HepG2 (cell line): ENCODE data around the gene MPV17L2. TPM values are rescaled to one million over a fixed set of nuclear protein-coding genes. Genes with fewer than 3 reads are reported as not detected.

ENCODE experiments used
- AHR ChIP-seq: IDR thresholded peaks from 2 replicates; pipeline ENCODE4 v1.6.1; 2018; ENCODE audit warnings: missing genetic modification reagents, missing compliant biosample characterization
- CHD2 ChIP-seq: IDR thresholded peaks from 2 replicates; pipeline ENCODE4 v1.6.1; 2011; ENCODE audit warnings: low read depth, low read length, improper control_type of control experiment
- CREB3 ChIP-seq: sonication (generic); formaldehyde crosslinking; IDR thresholded peaks from 2 replicates; pipeline ENCODE4 v1.5.0; 2020; ENCODE audit warnings: missing genetic modification reagents
- HNF4A ChIP-seq: sonication (generic); formaldehyde crosslinking; IDR thresholded peaks from 2 replicates; pipeline ENCODE4 v1.4.0; 2020; ENCODE audit warnings: missing genetic modification reagents
- HOXA5 ChIP-seq: sonication (generic); formaldehyde crosslinking; IDR thresholded peaks from 2 replicates; pipeline ENCODE4 v1.4.0; 2020; ENCODE audit warnings: missing genetic modification reagents
- HOXA9 ChIP-seq: sonication (generic); formaldehyde crosslinking; IDR thresholded peaks from 2 replicates; pipeline ENCODE4 v1.8.1; 2022; ENCODE audit warnings: missing genetic modification reagents, mild to moderate bottlenecking, moderate library complexity, borderline replicate concordance
- MATR3 ChIP-seq: sonication (generic); formaldehyde crosslinking; IDR thresholded peaks from 2 replicates; pipeline ENCODE4 v1.4.0; 2020; ENCODE audit warnings: missing genetic modification reagents
- MED13 ChIP-seq: sonication (generic); formaldehyde crosslinking; IDR thresholded peaks from 2 replicates; pipeline ENCODE4 v1.5.0; 2020; ENCODE audit warnings: missing genetic modification reagents
- MIXL1 ChIP-seq: IDR thresholded peaks from 2 replicates; pipeline ENCODE4 v1.6.1; 2016
- MTF1 ChIP-seq: sonication (generic); formaldehyde crosslinking; IDR thresholded peaks from 2 replicates; pipeline ENCODE4 v1.5.0; 2020; ENCODE audit warnings: missing genetic modification reagents
- MXD1 ChIP-seq: sonication (generic); formaldehyde crosslinking; IDR thresholded peaks from 2 replicates; pipeline ENCODE4 v1.4.0; 2020; ENCODE audit warnings: mild to moderate bottlenecking, missing genetic modification reagents
- MXD3 ChIP-seq: IDR thresholded peaks from 2 replicates; pipeline ENCODE4 v1.6.1; 2016; ENCODE audit warnings: mild to moderate bottlenecking, missing biosample characterization, missing genetic modification reagents
- SMARCE1 ChIP-seq: fragments of 450-650 bp; IDR thresholded peaks from 2 replicates; pipeline ENCODE4 v1.6.1; 2017; ENCODE audit warnings: borderline replicate concordance
- SP5 ChIP-seq: IDR thresholded peaks from 2 replicates; pipeline ENCODE4 v1.6.1; 2016; ENCODE audit warnings: low read depth, borderline replicate concordance
- TP53 ChIP-seq: sonication (generic); formaldehyde crosslinking; conservative IDR thresholded peaks from 2 replicates; pipeline ENCODE4 v1.4.0; 2020; ENCODE audit warnings: missing genetic modification reagents
- YEATS2 ChIP-seq: sonication (generic); formaldehyde crosslinking; IDR thresholded peaks from 2 replicates; pipeline ENCODE4 v1.4.0; 2020; ENCODE audit warnings: missing genetic modification reagents, borderline replicate concordance
- ZBTB7B ChIP-seq: sonication (generic); formaldehyde crosslinking; IDR thresholded peaks from 2 replicates; pipeline ENCODE4 v1.4.0; 2020; ENCODE audit warnings: missing genetic modification reagents
- ZC3H13 ChIP-seq: sonication (generic); formaldehyde crosslinking; IDR thresholded peaks from 2 replicates; pipeline ENCODE4 v1.8.1; 2023; ENCODE audit warnings: mild to moderate bottlenecking, missing genetic modification reagents, moderate library complexity
- ZNF17 ChIP-seq: sonication (generic); formaldehyde crosslinking; IDR thresholded peaks from 2 replicates; pipeline ENCODE4 v1.5.0; 2020; ENCODE audit warnings: mild to moderate bottlenecking, missing genetic modification reagents
- ZNF317 ChIP-seq: sonication (generic); formaldehyde crosslinking; IDR thresholded peaks from 2 replicates; pipeline ENCODE4 v1.5.0; 2020; ENCODE audit warnings: mild to moderate bottlenecking, missing genetic modification reagents
- ZNF446 ChIP-seq: sonication (generic); formaldehyde crosslinking; IDR thresholded peaks from 2 replicates; pipeline ENCODE4 v1.5.0; 2020; ENCODE audit warnings: mild to moderate bottlenecking, missing genetic modification reagents
- ZNF589 ChIP-seq: sonication (generic); formaldehyde crosslinking; conservative IDR thresholded peaks from 2 replicates; pipeline ENCODE4 v1.8.0; 2022; ENCODE audit warnings: mild to moderate bottlenecking, moderate library complexity, missing genetic modification reagents
- ZNF644 ChIP-seq: IDR thresholded peaks from 2 replicates; pipeline ENCODE4 v1.6.1; 2016; ENCODE audit warnings: low read depth
- ZNF660 ChIP-seq: sonication (generic); formaldehyde crosslinking; IDR thresholded peaks from 2 replicates; pipeline ENCODE4 v1.5.1; 2020; ENCODE audit warnings: mild to moderate bottlenecking, low read depth, missing genetic modification reagents, borderline replicate concordance
- polyA plus RNA-seq, 8 experiments: library from polyadenylated mRNA; depleted of rRNA in 3 of 8; stranded (reverse) in 7 of 8; unstranded in 1 of 8; fragments of >200 nt; fragmentation: Illumina TruSeq in 4 of 8; extraction: Trizol in 4 of 8; gene quantifications; 2 replicates each; pipeline versions ENCODE4 v1.2.1 to v1.2.3, GENCODE V29; 2011 to 2016; ENCODE audit warnings: low read depth in 4 of 8, missing spikeins in 1 of 8, mixed read lengths in 1 of 8; ENCODE audit not compliant: insufficient read depth in 1 of 8
- total RNA-seq, 5 experiments: library from RNA; depleted of rRNA; stranded (reverse); fragments of >200 nt; fragmentation: Illumina TruSeq; extraction: Trizol; gene quantifications; 2 replicates each; pipeline ENCODE4 v1.2.3, GENCODE V29; 2016; ENCODE audit warnings: low read depth in 1 of 5
- TF ChIP-seq, protein P1 (sequence below): sonication (generic); formaldehyde crosslinking; IDR thresholded peaks from 2 replicates; pipeline ENCODE4 v1.8.1; 2022; ENCODE audit warnings: low read depth, mild to moderate bottlenecking, missing genetic modification reagents
- TF ChIP-seq, protein P2 (sequence below): sonication (generic); IDR thresholded peaks from 2 replicates; pipeline ENCODE4 v1.6.1; 2016; ENCODE audit warnings: low read depth, borderline replicate concordance

The MPV17L2 gene
- total and polyA plus RNA-seq, 2 of the 13 experiments (the other 11 are each of a cell fraction or from before 2014, with no cell fraction given) = 13.6 to 16.7 TPM

- TF ChIP-seq, protein P1, sequence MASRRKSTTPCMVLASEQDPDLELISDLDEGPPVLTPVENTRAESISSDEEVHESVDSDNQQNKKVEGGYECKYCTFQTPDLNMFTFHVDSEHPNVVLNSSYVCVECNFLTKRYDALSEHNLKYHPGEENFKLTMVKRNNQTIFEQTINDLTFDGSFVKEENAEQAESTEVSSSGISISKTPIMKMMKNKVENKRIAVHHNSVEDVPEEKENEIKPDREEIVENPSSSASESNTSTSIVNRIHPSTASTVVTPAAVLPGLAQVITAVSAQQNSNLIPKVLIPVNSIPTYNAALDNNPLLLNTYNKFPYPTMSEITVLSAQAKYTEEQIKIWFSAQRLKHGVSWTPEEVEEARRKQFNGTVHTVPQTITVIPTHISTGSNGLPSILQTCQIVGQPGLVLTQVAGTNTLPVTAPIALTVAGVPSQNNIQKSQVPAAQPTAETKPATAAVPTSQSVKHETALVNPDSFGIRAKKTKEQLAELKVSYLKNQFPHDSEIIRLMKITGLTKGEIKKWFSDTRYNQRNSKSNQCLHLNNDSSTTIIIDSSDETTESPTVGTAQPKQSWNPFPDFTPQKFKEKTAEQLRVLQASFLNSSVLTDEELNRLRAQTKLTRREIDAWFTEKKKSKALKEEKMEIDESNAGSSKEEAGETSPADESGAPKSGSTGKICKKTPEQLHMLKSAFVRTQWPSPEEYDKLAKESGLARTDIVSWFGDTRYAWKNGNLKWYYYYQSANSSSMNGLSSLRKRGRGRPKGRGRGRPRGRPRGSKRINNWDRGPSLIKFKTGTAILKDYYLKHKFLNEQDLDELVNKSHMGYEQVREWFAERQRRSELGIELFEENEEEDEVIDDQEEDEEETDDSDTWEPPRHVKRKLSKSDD (CRISPR knock-in tag) = no peak
- no peak for TF ChIP-seq YEATS2 (CRISPR knock-in tag)
- TF ChIP-seq MXD1 (CRISPR knock-in tag) = no peak
- no peak for TF ChIP-seq ZNF660
- TF ChIP-seq CHD2 = no peak
- TF ChIP-seq HOXA9 (CRISPR knock-in tag) = no peak
- TF ChIP-seq MTF1 (CRISPR knock-in tag) = no peak
- TF ChIP-seq ZNF446 (CRISPR knock-in tag) = no peak
- no peak for TF ChIP-seq CREB3 (CRISPR knock-in tag)
- TF ChIP-seq AHR (CRISPR knock-in tag) = no peak
- TF ChIP-seq SMARCE1 = no peak
- TF ChIP-seq TP53 (CRISPR knock-in tag) = no peak
- TF ChIP-seq MED13 (CRISPR knock-in tag) = no peak
- TF ChIP-seq ZBTB7B (CRISPR knock-in tag) = no peak
- TF ChIP-seq ZNF17 (CRISPR knock-in tag) = no peak
- no peak for TF ChIP-seq HOXA5
- TF ChIP-seq MATR3 = no peak
- TF ChIP-seq SP5 (CRISPR knock-in tag) = no peak
- TF ChIP-seq, protein P2, sequence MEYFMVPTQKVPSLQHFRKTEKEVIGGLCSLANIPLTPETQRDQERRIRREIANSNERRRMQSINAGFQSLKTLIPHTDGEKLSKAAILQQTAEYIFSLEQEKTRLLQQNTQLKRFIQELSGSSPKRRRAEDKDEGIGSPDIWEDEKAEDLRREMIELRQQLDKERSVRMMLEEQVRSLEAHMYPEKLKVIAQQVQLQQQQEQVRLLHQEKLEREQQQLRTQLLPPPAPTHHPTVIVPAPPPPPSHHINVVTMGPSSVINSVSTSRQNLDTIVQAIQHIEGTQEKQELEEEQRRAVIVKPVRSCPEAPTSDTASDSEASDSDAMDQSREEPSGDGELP = peak; percentile 60
- TF ChIP-seq ZNF589 (CRISPR knock-in tag) = no peak
- TF ChIP-seq HNF4A (CRISPR knock-in tag) = peak; percentile 45; the same call in 1 of the 2 replicates
- no peak for TF ChIP-seq MIXL1
- no peak for TF ChIP-seq ZC3H13 (CRISPR knock-in tag)
- no peak for TF ChIP-seq MXD3 (CRISPR knock-in tag)
- TF ChIP-seq ZNF644 (CRISPR knock-in tag) = no peak
- no peak for TF ChIP-seq ZNF317 (CRISPR knock-in tag)
Observed at GRCh38 chr19:18225702-18226468, 32.9 kb downstream of the MPV17L2 start, which contains the start of gene PDE4C (continued).
